Measurements from ENCODE around the gene LRCOL1. TPM values are rescaled to one million over a fixed set of nuclear protein-coding genes. Genes with fewer than 3 reads are reported as not detected.

LRCOL1 gene
- total RNA-seq, 1 donor from 2014 or later: 1.8 TPM

- DNase-seq (no peak), ATAC-seq (no peak)
- intact Hi-C loops (cut with DNase I): loop anchor here (10.0 kb wide), 1 partner anchor 189 kb away; no protein-coding TSS in a partner anchor
- Histone ChIP-seq H3K36me3 (no peaks in the 10 kb centered on the region), H3K27ac (no peak overlapping the region), H3K4me3 (no peak overlapping the region), H3K4me1 (peaks cover 5% of the 10 kb centered on the region), H3K9me3 (no peaks in the 10 kb centered on the region), H3K27me3 (peaks cover 41% of the 10 kb centered on the region)
- no peak for TF ChIP-seq CTCF (IDR thresholded peaks at IDR 0.05)
Measured at GRCh38 chr12:132614029-132614428, 3.6 kb upstream of the LRCOL1 start.

- ATAC-seq: no peak
- H3K27me3 ChIP-seq: peaks cover 34% of the 10 kb centered on the region
- no peak for TF ChIP-seq CTCF (IDR thresholded peaks at IDR 0.05)
- H3K9me3 ChIP-seq: no peaks in the 10 kb centered on the region
- no peak for DNase-seq
- no peaks in the 10 kb centered on the region for H3K36me3 ChIP-seq
- H3K4me3 ChIP-seq: no peak overlapping the region
- no peaks in the 10 kb centered on the region for H3K4me1 ChIP-seq
- no peak overlapping the region for H3K27ac ChIP-seq
- intact Hi-C loops (cut with DNase I): loop anchor here (10.0 kb wide), 1 partner anchor 187 kb away; no protein-coding TSS in a partner anchor
Measured at GRCh38 chr12:132611620-132612019, 1.2 kb upstream of the LRCOL1 start.

- Histone ChIP-seq H3K9me3 (no peaks in the 10 kb centered on the region), H3K36me3 (no peaks in the 10 kb centered on the region), H3K27ac (no peak overlapping the region), H3K27me3 (peaks cover 33% of the 10 kb centered on the region), H3K4me3 (no peak overlapping the region), H3K4me1 (no peaks in the 10 kb centered on the region)
- intact Hi-C loops (cut with DNase I): loop anchor here (10.0 kb wide), 1 partner anchor 186 kb away; no protein-coding TSS in a partner anchor
- DNase-seq (no peak), ATAC-seq (no peak)
- TF ChIP-seq CTCF (IDR thresholded peaks at IDR 0.05): no peak
Measured at GRCh38 chr12:132610866-132611602, 652 bp upstream of the LRCOL1 start.

GRCh38 chr12:132608231-132609171 lies 1.9 kb downstream of the LRCOL1 start:
- no peak for TF ChIP-seq CTCF (IDR thresholded peaks at IDR 0.05)

GRCh38 chr12:132606927-132607326 lies 3.5 kb downstream of the LRCOL1 start:
- intact Hi-C loops (cut with DNase I): no loop called here
- no peaks in the 10 kb centered on the region for H3K9me3 ChIP-seq
- DNase-seq (no peak), ATAC-seq (no peak)
- no peak for TF ChIP-seq CTCF (IDR thresholded peaks at IDR 0.05)
- H3K4me1 ChIP-seq: peaks cover 4% of the 10 kb centered on the region
- no peak overlapping the region for H3K4me3 ChIP-seq
- no peak overlapping the region for H3K27ac ChIP-seq
- no peaks in the 10 kb centered on the region for H3K36me3 ChIP-seq
- peaks cover 40% of the 10 kb centered on the region for H3K27me3 ChIP-seq

More at GRCh38 chr12:132608231-132609171, 1.9 kb downstream of the LRCOL1 start:
- H3K27me3 ChIP-seq: peaks cover 40% of the 10 kb centered on the region
- H3K9me3 ChIP-seq: no peaks in the 10 kb centered on the region
- no peak for DNase-seq
- intact Hi-C loops (cut with DNase I): no loop called here
- ATAC-seq: no peak
- H3K4me1 ChIP-seq: peaks cover 4% of the 10 kb centered on the region
- no peaks in the 10 kb centered on the region for H3K36me3 ChIP-seq
- H3K27ac ChIP-seq: no peak overlapping the region
- no peak overlapping the region for H3K4me3 ChIP-seq

All from upper lobe of right lung (tissue), 1 donor.